ENCODE measurements around the gene BLACAT1. TPM values are rescaled to one million over a fixed set of nuclear protein-coding genes. Genes with fewer than 3 reads are reported as not detected.

Gene BLACAT1
- polyA plus RNA-seq (ENCODE audit: insufficient read length): 3.6 TPM
- long read RNA-seq, donor 1, transcript BLACAT1-201 (1 exons, 2,994 nt): major isoform, 8 of 8 reads
- long read RNA-seq, donor 1, partial matches to known transcripts: 0 of 8 reads
- long read RNA-seq, donor 1, other reads (novel, unspliced or antisense): 0 of 8 reads
- long read RNA-seq, donor 2, transcript BLACAT1-201 (1 exons, 2,994 nt): major isoform, 5 of 5 reads
- long read RNA-seq, donor 2, partial matches to known transcripts: 0 of 5 reads
- long read RNA-seq, donor 2, other reads (novel, unspliced or antisense): 0 of 5 reads
- long read RNA-seq, donor 3: 0 reads
- long read RNA-seq, donor 4: 0 reads
- long read RNA-seq, donor 5, partial matches to known transcripts: 0 of 1 reads
- long read RNA-seq, donor 5, other reads (novel, unspliced or antisense): 0 of 1 reads
- long read RNA-seq, donor 6, transcript BLACAT1-201 (1 exons, 2,994 nt): major isoform, 5 of 5 reads
- long read RNA-seq, donor 6, partial matches to known transcripts: 0 of 5 reads
- long read RNA-seq, donor 6, other reads (novel, unspliced or antisense): 0 of 5 reads
- long read RNA-seq, donor 7, partial matches to known transcripts: 0 of 4 reads
- long read RNA-seq, donor 7, other reads (novel, unspliced or antisense): 0 of 4 reads
- long read RNA-seq, donor 8: 0 reads

- no peak for DNase-seq
Observed at GRCh38 chr1:205455581-205456382, at the start of gene BLACAT1. Gene BLACAT1, minus strand, starts transcription at chr1:205456045.

GRCh38 chr1:205505076-205505729 is 49.4 kb upstream of the BLACAT1 start:
- no peak for DNase-seq

GRCh38 chr1:205504311-205505075 is 48.6 kb upstream of the BLACAT1 start, which contains the start of gene CDK18:
Gene CDK18, plus strand, starts transcription at chr1:205504669. Its CDS starts 18,499 bp downstream, at chr1:205523168.
- peak; percentile 82 for DNase-seq

- DNase-seq: no peak
Observed at GRCh38 chr1:205502992-205503391, 47.1 kb upstream of the BLACAT1 start.

- DNase-seq: no peak
Observed at GRCh38 chr1:205502111-205502810, 46.4 kb upstream of the BLACAT1 start.

GRCh38 chr1:205500240-205501233 is 44.7 kb upstream of the BLACAT1 start:
- DNase-seq: no peak

- DNase-seq: no peak
Observed at GRCh38 chr1:205499789-205500188, 43.9 kb upstream of the BLACAT1 start.

GRCh38 chr1:205497351-205497750 is 41.5 kb upstream of the BLACAT1 start:
- no peak for DNase-seq

GRCh38 chr1:205496661-205497060 is 40.8 kb upstream of the BLACAT1 start:
- DNase-seq: no peak

GRCh38 chr1:205495237-205495823 is 39.5 kb upstream of the BLACAT1 start:
- no peak for DNase-seq

GRCh38 chr1:205494115-205494514 is 38.3 kb upstream of the BLACAT1 start:
- DNase-seq: no peak

GRCh38 chr1:205493241-205494085 is 37.6 kb upstream of the BLACAT1 start:
- no peak for DNase-seq

- no peak for DNase-seq
Observed at GRCh38 chr1:205492774-205493173, 36.9 kb upstream of the BLACAT1 start.

- no peak for DNase-seq
Observed at GRCh38 chr1:205492201-205492667, 36.4 kb upstream of the BLACAT1 start.

GRCh38 chr1:205491794-205492193 is 35.9 kb upstream of the BLACAT1 start:
- no peak for DNase-seq

GRCh38 chr1:205488074-205488723 is 32.4 kb upstream of the BLACAT1 start:
- DNase-seq: peak; percentile 64

GRCh38 chr1:205486258-205486657 is 30.4 kb upstream of the BLACAT1 start:
- DNase-seq: no peak

Data from left kidney (tissue), 8 donors.